Thyroid gland (tissue), 4 donors: ENCODE measurements around the gene RNF149.

Source experiments
- CTCF ChIP-seq, 6 experiments: fragments of 200-600 bp in 3 of 6; fragments of 450-650 bp in 3 of 6; sonication (generic) in 3 of 6; IDR thresholded peaks; one replicate each; pipeline ENCODE4 v1.5.1; 2016 to 2019; ENCODE audit warnings: antibody characterized with exemption in 6 of 6, mild to moderate bottlenecking in 2 of 6, inconsistent platforms in 1 of 6, moderate library complexity in 1 of 6
- POLR2A ChIP-seq, 2 donors: fragments of 450-650 bp; IDR thresholded peaks; one replicate each; pipeline ENCODE4 v1.6.1; 2017; ENCODE audit warnings: antibody characterized with exemption in 2 of 2, mild to moderate bottlenecking in 2 of 2, moderate library complexity in 1 of 2

GRCh38 chr2:101253703-101254450 lies 54.6 kb downstream of the RNF149 start:
- TF ChIP-seq CTCF (IDR thresholded peaks at IDR 0.05), result no peak
- no peak for TF ChIP-seq POLR2A (IDR thresholded peaks at IDR 0.05)
